A549 (cell line): ENCODE measurements around the gene TUG1.

Experiments used
- JUN ChIP-seq, 2 experiments: fragments of >200 bp; sonication (Bioruptor Twin); formaldehyde crosslinking; IDR thresholded peaks; 2 replicates in 1 of 2; 3 replicates in 1 of 2; pipeline ENCODE4 v1.6.1; 2016 to 2017
- MYC ChIP-seq: IDR thresholded peaks from 2 replicates; pipeline ENCODE4 v1.6.1; 2012; ENCODE audit warnings: mild to moderate bottlenecking, inconsistent platforms, low read length, improper control_type of control experiment, borderline replicate concordance
- POLR2A ChIP-seq: IDR thresholded peaks from 2 replicates; pipeline ENCODE4 v1.6.1; 2012; ENCODE audit warnings: mild to moderate bottlenecking, low read length
- TF ChIP-seq, protein P1 (sequence below): fragments of >200 bp; sonication (Bioruptor Twin); formaldehyde crosslinking; IDR thresholded peaks from 3 replicates; pipeline ENCODE4 v1.5.1; 2016

DNA sequence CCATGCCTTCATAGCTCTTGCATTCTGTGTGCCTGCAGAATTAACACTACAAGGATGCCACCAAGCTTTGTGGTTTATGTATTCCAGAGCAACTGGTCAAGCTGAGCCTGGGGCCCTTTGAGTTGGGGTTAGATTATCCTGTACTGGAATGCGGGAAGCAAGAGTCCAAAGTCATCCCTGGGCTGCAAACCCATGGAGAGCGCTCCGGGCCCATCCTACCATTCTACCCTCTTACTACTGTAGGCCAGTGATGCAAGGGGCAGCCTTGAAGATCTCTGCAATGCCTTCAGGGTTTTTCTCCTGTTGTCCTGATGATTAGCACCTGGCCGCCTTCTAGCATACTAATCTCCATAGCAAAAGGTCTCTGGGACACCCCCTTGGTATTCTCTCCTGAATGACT is 51.3 kb downstream of the TUG1 start:
- TF ChIP-seq POLR2A (no peak), MYC (no peak), JUN (IDR thresholded peaks at IDR 0.05) (no peak)
- TF ChIP-seq, protein P1, sequence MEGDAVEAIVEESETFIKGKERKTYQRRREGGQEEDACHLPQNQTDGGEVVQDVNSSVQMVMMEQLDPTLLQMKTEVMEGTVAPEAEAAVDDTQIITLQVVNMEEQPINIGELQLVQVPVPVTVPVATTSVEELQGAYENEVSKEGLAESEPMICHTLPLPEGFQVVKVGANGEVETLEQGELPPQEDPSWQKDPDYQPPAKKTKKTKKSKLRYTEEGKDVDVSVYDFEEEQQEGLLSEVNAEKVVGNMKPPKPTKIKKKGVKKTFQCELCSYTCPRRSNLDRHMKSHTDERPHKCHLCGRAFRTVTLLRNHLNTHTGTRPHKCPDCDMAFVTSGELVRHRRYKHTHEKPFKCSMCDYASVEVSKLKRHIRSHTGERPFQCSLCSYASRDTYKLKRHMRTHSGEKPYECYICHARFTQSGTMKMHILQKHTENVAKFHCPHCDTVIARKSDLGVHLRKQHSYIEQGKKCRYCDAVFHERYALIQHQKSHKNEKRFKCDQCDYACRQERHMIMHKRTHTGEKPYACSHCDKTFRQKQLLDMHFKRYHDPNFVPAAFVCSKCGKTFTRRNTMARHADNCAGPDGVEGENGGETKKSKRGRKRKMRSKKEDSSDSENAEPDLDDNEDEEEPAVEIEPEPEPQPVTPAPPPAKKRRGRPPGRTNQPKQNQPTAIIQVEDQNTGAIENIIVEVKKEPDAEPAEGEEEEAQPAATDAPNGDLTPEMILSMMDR: no peak
